ENCODE data around the gene TMEM154.

Gene TMEM154

GRCh38 chr4:152661649-152662048, 18.1 kb downstream of the TMEM154 start:
- peaks cover 0 to 18% (median 11%) of the 10 kb centered on the region in 5 experiments for H3K9me3 ChIP-seq (ENCODE audit: control extremely low read depth in 1 of 5, control insufficient read depth in 4 of 5, insufficient read depth in 2 of 5, low read depth in 1 of 5, low read length in 4 of 5)
- no peak overlapping the region for H3K27ac ChIP-seq (ENCODE audit: insufficient read depth in 1 of 2, low read depth in 1 of 2, low read length in 2 of 2, poor library complexity in 1 of 2, severe bottlenecking in 2 of 2)
- CTCF ChIA-PET, result interaction anchor here (0.8 to 1.3 kb wide), 2 partner anchors 10 to 14 kb away, joined by 3 read pairs; no protein-coding TSS in a partner anchor
- POLR2A ChIA-PET, result no interaction called here
- no peak overlapping the region for H3K4me3 ChIP-seq (ENCODE audit: control insufficient read depth in 1 of 7, extremely low read depth in 1 of 7, insufficient read depth in 4 of 7, low read depth in 2 of 7, low read length in 6 of 7)
- H3K27me3 ChIP-seq (replicated peaks in 2 of 5; ENCODE audit: control insufficient read depth in 4 of 5, insufficient read depth in 5 of 5, low read length in 4 of 5), result no peaks in the 10 kb centered on the region
- no peak for DNase-seq
- no peaks in the 10 kb centered on the region for H3K36me3 ChIP-seq (ENCODE audit: control insufficient read depth in 4 of 4, insufficient read depth in 4 of 4, low read length in 3 of 4)
- peaks cover 0 to 23% (median 11%) of the 10 kb centered on the region in 4 experiments for H3K4me1 ChIP-seq (ENCODE audit: control extremely low read depth in 1 of 4, control insufficient read depth in 4 of 4, insufficient read depth in 4 of 4, low read length in 3 of 4)
- WGBS (ENCODE audit: insufficient coverage), result no CpG with 5 or more reads among the region's 2 CpGs

- CTCF ChIA-PET, result interaction anchor here (0.8 kb wide), 1 partner anchor 20 kb away, joined by 4 read pairs; no protein-coding TSS in a partner anchor
- H3K4me1 ChIP-seq (ENCODE audit: control extremely low read depth in 1 of 4, control insufficient read depth in 4 of 4, insufficient read depth in 4 of 4, low read length in 3 of 4), result peaks cover 0 to 23% (median 11%) of the 10 kb centered on the region in 4 experiments
These were observed 19.3 kb downstream of the TMEM154 start for GRCh38 chr4:152660526-152660925.

GRCh38 chr4:152659806-152660205, 20.0 kb downstream of the TMEM154 start:
- DNase-seq, result no peak
- Histone ChIP-seq H3K4me1 (ENCODE audit: control extremely low read depth in 1 of 4, control insufficient read depth in 4 of 4, insufficient read depth in 4 of 4, low read length in 3 of 4) (peaks cover 0 to 23% (median 11%) of the 10 kb centered on the region in 4 experiments), H3K36me3 (ENCODE audit: control insufficient read depth in 4 of 4, insufficient read depth in 4 of 4, low read length in 3 of 4) (no peaks in the 10 kb centered on the region), H3K9me3 (ENCODE audit: control extremely low read depth in 1 of 5, control insufficient read depth in 4 of 5, insufficient read depth in 2 of 5, low read depth in 1 of 5, low read length in 4 of 5) (peaks cover 3 to 32% (median 17%) of the 10 kb centered on the region in 5 experiments), H3K27ac (ENCODE audit: insufficient read depth in 1 of 2, low read depth in 1 of 2, low read length in 2 of 2, poor library complexity in 1 of 2, severe bottlenecking in 2 of 2) (no peak overlapping the region), H3K27me3 (replicated peaks in 2 of 5; ENCODE audit: control insufficient read depth in 4 of 5, insufficient read depth in 5 of 5, low read length in 4 of 5) (no peaks in the 10 kb centered on the region), H3K4me3 (ENCODE audit: control insufficient read depth in 1 of 7, extremely low read depth in 1 of 7, insufficient read depth in 4 of 7, low read depth in 2 of 7, low read length in 6 of 7) (no peak overlapping the region)
- ChIA-PET POLR2A (no interaction called here), CTCF (no interaction called here)
- no CpG with 5 or more reads among the region's 4 CpGs for WGBS (ENCODE audit: insufficient coverage)

More at GRCh38 chr4:152660526-152660925, 19.3 kb downstream of the TMEM154 start:
- peaks cover 3 to 28% (median 17%) of the 10 kb centered on the region in 5 experiments for H3K9me3 ChIP-seq (ENCODE audit: control extremely low read depth in 1 of 5, control insufficient read depth in 4 of 5, insufficient read depth in 2 of 5, low read depth in 1 of 5, low read length in 4 of 5)
- H3K27ac ChIP-seq (ENCODE audit: insufficient read depth in 1 of 2, low read depth in 1 of 2, low read length in 2 of 2, poor library complexity in 1 of 2, severe bottlenecking in 2 of 2), result no peak overlapping the region
- 64% methylated on average over 2 of the region's 5 CpGs for WGBS (ENCODE audit: insufficient coverage)
- no peak for DNase-seq
- H3K36me3 ChIP-seq (ENCODE audit: control insufficient read depth in 4 of 4, insufficient read depth in 4 of 4, low read length in 3 of 4), result no peaks in the 10 kb centered on the region
- no peak overlapping the region for H3K4me3 ChIP-seq (ENCODE audit: control insufficient read depth in 1 of 7, extremely low read depth in 1 of 7, insufficient read depth in 4 of 7, low read depth in 2 of 7, low read length in 6 of 7)
- POLR2A ChIA-PET, result no interaction called here
- no peaks in the 10 kb centered on the region for H3K27me3 ChIP-seq (replicated peaks in 2 of 5; ENCODE audit: control insufficient read depth in 4 of 5, insufficient read depth in 5 of 5, low read length in 4 of 5)

- H3K27ac ChIP-seq (ENCODE audit: insufficient read depth in 1 of 2, low read depth in 1 of 2, low read length in 2 of 2, poor library complexity in 1 of 2, severe bottlenecking in 2 of 2), result no peak overlapping the region
- ChIA-PET POLR2A (no interaction called here), CTCF (interaction anchor here (0.9 kb wide), 1 partner anchor 17 kb away, joined by 3 read pairs; no protein-coding TSS in a partner anchor)
- DNase-seq, result peak in 2 of 3 donors; percentile 24 to 42
- WGBS (ENCODE audit: insufficient coverage), result 100% methylated on average over 1 of the region's 2 CpGs
- no peak overlapping the region for H3K4me3 ChIP-seq (ENCODE audit: control insufficient read depth in 1 of 7, extremely low read depth in 1 of 7, insufficient read depth in 4 of 7, low read depth in 2 of 7, low read length in 6 of 7)
- peaks cover 3 to 32% (median 17%) of the 10 kb centered on the region in 5 experiments for H3K9me3 ChIP-seq (ENCODE audit: control extremely low read depth in 1 of 5, control insufficient read depth in 4 of 5, insufficient read depth in 2 of 5, low read depth in 1 of 5, low read length in 4 of 5)
- no peaks in the 10 kb centered on the region for H3K36me3 ChIP-seq (ENCODE audit: control insufficient read depth in 4 of 4, insufficient read depth in 4 of 4, low read length in 3 of 4)
- peaks cover 0 to 10% (median 3%) of the 10 kb centered on the region in 4 experiments for H3K4me1 ChIP-seq (ENCODE audit: control extremely low read depth in 1 of 4, control insufficient read depth in 4 of 4, insufficient read depth in 4 of 4, low read length in 3 of 4)
- no peaks in the 10 kb centered on the region for H3K27me3 ChIP-seq (replicated peaks in 2 of 5; ENCODE audit: control insufficient read depth in 4 of 5, insufficient read depth in 5 of 5, low read length in 4 of 5)
These were observed 22.1 kb downstream of the TMEM154 start for GRCh38 chr4:152657657-152658056.

GRCh38 chr4:152655272-152656129, 24.3 kb downstream of the TMEM154 start:
- CTCF ChIA-PET, result interaction anchor here (0.6 to 1.5 kb wide), 2 partner anchors 10 to 602 kb away, joined by 3 to 5 read pairs; no protein-coding TSS in a partner anchor
- DNase-seq, result no peak
- no peaks in the 10 kb centered on the region for H3K27me3 ChIP-seq (replicated peaks in 2 of 5; ENCODE audit: control insufficient read depth in 4 of 5, insufficient read depth in 5 of 5, low read length in 4 of 5)
- H3K27ac ChIP-seq (ENCODE audit: insufficient read depth in 1 of 2, low read depth in 1 of 2, low read length in 2 of 2, poor library complexity in 1 of 2, severe bottlenecking in 2 of 2), result no peak overlapping the region
- 88% methylated on average over 4 of the region's 7 CpGs for WGBS (ENCODE audit: insufficient coverage)
- POLR2A ChIA-PET, result interaction anchor here (0.6 kb wide), 1 partner anchor 27 kb away, joined by 3 read pairs; no protein-coding TSS in a partner anchor
- H3K4me3 ChIP-seq (ENCODE audit: control insufficient read depth in 1 of 7, extremely low read depth in 1 of 7, insufficient read depth in 4 of 7, low read depth in 2 of 7, low read length in 6 of 7), result no peak overlapping the region
- no peaks in the 10 kb centered on the region for H3K4me1 ChIP-seq (ENCODE audit: control extremely low read depth in 1 of 4, control insufficient read depth in 4 of 4, insufficient read depth in 4 of 4, low read length in 3 of 4)
- peaks cover 3 to 32% (median 17%) of the 10 kb centered on the region in 5 experiments for H3K9me3 ChIP-seq (ENCODE audit: control extremely low read depth in 1 of 5, control insufficient read depth in 4 of 5, insufficient read depth in 2 of 5, low read depth in 1 of 5, low read length in 4 of 5)
- H3K36me3 ChIP-seq (ENCODE audit: control insufficient read depth in 4 of 4, insufficient read depth in 4 of 4, low read length in 3 of 4), result peaks cover 0 to 2% (median 1%) of the 10 kb centered on the region in 4 experiments

- Histone ChIP-seq H3K9me3 (ENCODE audit: control extremely low read depth in 1 of 5, control insufficient read depth in 4 of 5, insufficient read depth in 2 of 5, low read depth in 1 of 5, low read length in 4 of 5) (peaks cover 0 to 18% (median 7%) of the 10 kb centered on the region in 5 experiments), H3K27me3 (replicated peaks in 2 of 5; ENCODE audit: control insufficient read depth in 4 of 5, insufficient read depth in 5 of 5, low read length in 4 of 5) (no peaks in the 10 kb centered on the region), H3K4me3 (ENCODE audit: control insufficient read depth in 1 of 7, extremely low read depth in 1 of 7, insufficient read depth in 4 of 7, low read depth in 2 of 7, low read length in 6 of 7) (no peak overlapping the region), H3K4me1 (ENCODE audit: control extremely low read depth in 1 of 4, control insufficient read depth in 4 of 4, insufficient read depth in 4 of 4, low read length in 3 of 4) (no peaks in the 10 kb centered on the region), H3K36me3 (ENCODE audit: control insufficient read depth in 4 of 4, insufficient read depth in 4 of 4, low read length in 3 of 4) (peaks cover 0 to 6% (median 1%) of the 10 kb centered on the region in 4 experiments), H3K27ac (ENCODE audit: insufficient read depth in 1 of 2, low read depth in 1 of 2, low read length in 2 of 2, poor library complexity in 1 of 2, severe bottlenecking in 2 of 2) (no peak overlapping the region)
- DNase-seq, result no peak
- ChIA-PET POLR2A (no interaction called here), CTCF (no interaction called here)
- WGBS (ENCODE audit: insufficient coverage), result no CpG with 5 or more reads among the region's 1 CpG
These were observed 27.7 kb downstream of the TMEM154 start for GRCh38 chr4:152652102-152652501.

Data from common myeloid progenitor, CD34-positive (primary cell).